Mesodermal cell (in vitro differentiated cells): Measurements from ENCODE around the gene EEF2K.

Experiments
- H3K27ac ChIP-seq: 2 replicates; pipeline ENCODE4 v1.7.0; 2013; ENCODE audit warnings: mild to moderate bottlenecking, low read depth, low read length, moderate library complexity; ENCODE audit not compliant: severe bottlenecking
- H3K36me3 ChIP-seq: 2 replicates; pipeline ENCODE4 v1.7.1; 2013; ENCODE audit warnings: mild to moderate bottlenecking, low read length, moderate library complexity; ENCODE audit not compliant: control insufficient read depth, insufficient read depth
- H3K4me1 ChIP-seq: one replicate; pipeline ENCODE4 v1.7.1; 2013; ENCODE audit warnings: mild to moderate bottlenecking, low read length; ENCODE audit not compliant: insufficient read depth, control insufficient read depth, poor library complexity, severe bottlenecking
- H3K4me3 ChIP-seq: 2 replicates; pipeline ENCODE4 v1.7.0; 2013; ENCODE audit warnings: low read length, control low read depth, mild to moderate bottlenecking; ENCODE audit not compliant: insufficient read depth, poor library complexity, severe bottlenecking; ENCODE audit errors: extremely low read depth
- H3K9me3 ChIP-seq: 2 replicates; pipeline ENCODE4 v1.7.1; 2013; ENCODE audit warnings: mild to moderate bottlenecking, low read length, moderate library complexity; ENCODE audit not compliant: control insufficient read depth
- WGBS, 2 experiments: methylation state at CpG; one replicate each; pipeline ENCODE4 v1.1.5; 2013; ENCODE audit warnings: missing lambda C conversion rate in 2 of 2; ENCODE audit not compliant: insufficient coverage in 2 of 2; 5-methylcytosine and 5-hydroxymethylcytosine counted together

The EEF2K gene

DNA sequence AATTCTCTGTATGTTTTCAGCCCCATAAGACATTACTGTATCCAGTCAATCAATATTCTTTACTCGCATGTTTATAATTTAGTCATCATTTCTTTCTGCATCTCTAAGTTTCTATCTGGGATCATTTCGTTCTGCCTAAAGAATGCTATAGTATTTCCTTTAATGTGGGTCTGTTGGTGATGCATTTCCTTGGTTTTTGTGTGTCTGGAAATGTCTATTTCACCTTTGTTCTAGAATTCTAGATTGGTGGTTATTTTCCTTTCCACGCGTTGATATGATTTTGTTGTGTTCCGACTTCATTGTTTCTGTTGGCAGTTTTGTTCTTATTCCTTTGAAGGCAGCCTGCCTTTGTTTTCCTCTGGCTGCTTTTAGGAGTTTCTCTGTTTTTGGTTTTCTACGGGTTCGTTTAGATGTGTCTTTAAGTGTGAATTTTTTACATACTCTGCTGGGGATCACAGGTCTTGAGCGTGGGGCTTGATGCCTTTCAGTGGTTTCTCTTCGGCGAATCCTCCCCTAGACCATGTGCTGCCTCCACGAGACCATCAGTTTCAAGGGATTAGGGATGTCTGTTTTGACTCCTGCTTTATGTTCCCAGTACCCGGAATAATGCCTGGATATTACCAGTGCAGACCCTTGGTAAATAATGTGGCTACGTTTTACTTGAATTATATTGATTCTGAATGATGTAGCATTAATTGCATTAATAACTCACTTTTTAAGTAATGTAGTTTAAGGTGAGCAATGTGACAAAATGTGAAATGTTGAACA is 114.7 kb downstream of the EEF2K start:
- H3K9me3 ChIP-seq: no peaks in the 10 kb centered on the region

DNA sequence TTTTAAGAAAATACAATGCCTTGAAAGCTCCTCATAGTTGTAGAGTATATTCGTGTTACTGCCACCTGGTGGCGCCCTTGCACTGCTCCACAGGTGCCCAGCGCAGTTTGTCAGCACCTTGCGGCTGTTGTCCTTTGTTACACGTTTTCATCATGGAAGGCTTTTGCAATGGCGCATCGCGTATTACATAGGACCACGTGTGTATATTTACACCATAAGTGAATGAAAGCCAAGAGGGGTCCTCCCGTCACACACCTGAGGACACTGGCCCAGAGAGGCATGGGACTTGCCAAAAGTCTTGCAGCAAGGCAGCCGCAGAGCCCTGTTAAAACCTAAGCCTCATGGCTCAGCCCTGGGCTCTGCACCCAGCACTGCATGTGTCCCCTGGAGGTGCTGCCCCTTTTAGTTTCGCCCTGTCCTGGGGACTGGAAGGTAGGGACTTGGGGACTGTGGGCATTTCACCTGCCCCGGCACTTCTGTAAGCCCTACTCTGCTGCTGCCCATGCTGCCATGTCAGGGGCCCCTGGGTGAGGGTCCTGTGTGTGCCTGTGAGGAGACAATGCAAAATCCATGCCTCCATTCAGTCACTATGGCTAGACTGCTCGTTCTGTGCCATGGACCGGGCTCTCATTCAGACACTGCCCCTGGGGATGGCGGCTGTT is 115.4 kb downstream of the EEF2K start:
- Histone ChIP-seq H3K27ac (no peak overlapping the region), H3K36me3 (peaks cover 68% of the 10 kb centered on the region), H3K9me3 (no peaks in the 10 kb centered on the region), H3K4me3 (no peak overlapping the region), H3K4me1 (no peaks in the 10 kb centered on the region)
- 62 to 65% methylated on average over 16 of the region's 16 CpGs for WGBS, 2 experiments

More for the DNA sequence above, 114.7 kb downstream of the EEF2K start:
- Histone ChIP-seq H3K4me1 (no peaks in the 10 kb centered on the region), H3K27ac (peak overlapping the region; percentile 37), H3K4me3 (no peak overlapping the region), H3K36me3 (peaks cover 70% of the 10 kb centered on the region)
- WGBS, 2 experiments: 83 to 85% methylated on average over 7 to 8 of the region's 13 CpGs

DNA sequence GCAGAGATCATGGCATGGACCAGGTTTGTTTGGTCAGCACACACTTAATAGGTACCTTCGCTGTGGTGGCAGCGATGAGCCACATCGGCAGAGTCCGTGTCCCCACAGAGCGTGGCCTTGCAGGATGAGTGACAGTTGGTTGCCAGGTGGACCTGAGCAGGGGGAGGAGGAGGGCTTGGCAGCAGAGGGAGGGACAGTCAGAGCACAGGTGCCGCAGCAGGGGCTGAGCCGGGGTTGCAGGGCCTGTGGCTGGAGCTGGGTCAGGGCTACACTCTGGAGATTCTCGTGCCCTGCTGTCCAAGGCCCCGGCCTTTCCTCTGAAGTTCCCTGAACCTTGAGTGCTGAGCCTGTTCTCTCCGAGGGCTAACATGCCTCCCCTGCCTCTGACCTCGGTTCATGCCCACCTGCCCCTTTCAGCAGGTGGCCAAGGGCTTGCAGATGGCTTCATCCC is 116.0 kb downstream of the EEF2K start:
- 96 to 97% methylated on average over 11 of the region's 11 CpGs for WGBS, 2 experiments
- H3K36me3 ChIP-seq: peaks cover 69% of the 10 kb centered on the region
- H3K27ac ChIP-seq: no peak overlapping the region
- H3K4me1 ChIP-seq: no peaks in the 10 kb centered on the region
- no peaks in the 10 kb centered on the region for H3K9me3 ChIP-seq
- H3K4me3 ChIP-seq: no peak overlapping the region

DNA sequence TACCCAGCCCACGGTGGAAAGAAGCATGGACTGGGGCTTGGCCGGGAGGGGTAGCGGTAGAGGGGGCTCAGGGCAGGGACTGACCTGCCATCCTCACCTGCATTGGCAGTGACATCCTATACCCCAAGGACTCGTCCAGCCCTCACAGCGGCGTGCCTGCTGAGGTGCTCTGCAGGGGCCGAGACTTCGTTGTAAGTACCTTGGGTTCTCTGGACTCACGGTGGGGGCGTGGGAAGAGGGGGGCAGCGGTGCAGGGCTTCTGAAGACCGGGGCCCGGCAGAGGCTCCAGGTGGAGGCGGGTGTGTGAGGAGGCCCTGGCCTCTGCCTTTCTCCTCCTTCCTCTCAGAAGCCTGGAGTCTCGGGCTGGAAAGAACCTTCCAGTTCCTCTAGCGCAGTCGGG is 116.7 kb downstream of the EEF2K start:
- no peak overlapping the region for H3K27ac ChIP-seq
- peaks cover 69% of the 10 kb centered on the region for H3K36me3 ChIP-seq
- no peaks in the 10 kb centered on the region for H3K4me1 ChIP-seq
- H3K4me3 ChIP-seq: no peak overlapping the region
- 95 to 99% methylated on average over 14 to 16 of the region's 17 CpGs for WGBS, 2 experiments
- H3K9me3 ChIP-seq: no peaks in the 10 kb centered on the region

DNA sequence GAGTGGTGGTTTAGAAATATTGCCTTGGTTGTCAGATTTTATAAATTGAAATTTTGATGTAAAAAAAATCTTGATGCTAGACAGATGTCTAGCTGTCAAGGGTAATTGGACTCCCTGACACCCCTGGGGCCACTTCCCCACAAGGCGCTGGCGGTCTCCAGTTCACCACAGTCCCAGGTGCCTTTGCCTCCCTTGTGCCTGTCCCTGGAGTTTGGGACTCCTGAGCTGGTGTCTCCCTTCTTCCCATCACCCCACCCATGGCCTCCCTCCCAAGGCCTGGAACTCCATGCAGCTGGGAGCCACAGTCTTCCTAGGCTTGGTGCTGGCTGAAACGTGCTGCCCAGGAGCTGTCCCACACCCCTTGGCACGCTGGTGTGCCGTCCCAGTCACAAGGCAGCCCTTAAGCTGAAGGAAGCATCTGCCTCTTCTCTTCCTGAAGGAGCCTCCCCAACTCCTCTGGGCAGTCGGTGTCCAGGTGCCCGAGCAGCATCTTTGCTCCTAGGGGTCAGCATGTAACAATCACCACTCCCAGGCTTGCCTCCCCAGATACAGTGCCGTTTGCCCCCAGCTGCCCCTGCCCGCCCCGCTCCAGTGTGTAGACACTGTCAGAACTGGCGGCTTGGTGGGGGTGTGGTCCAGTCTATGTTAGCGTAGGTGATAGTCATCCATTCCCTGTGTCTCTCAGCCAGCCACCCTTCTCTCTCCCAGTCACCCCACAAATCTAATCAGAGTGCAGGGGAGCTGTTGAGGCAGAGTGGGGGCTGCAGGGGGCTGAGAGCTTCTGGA is 117.3 kb downstream of the EEF2K start:
- Histone ChIP-seq H3K27ac (no peak overlapping the region), H3K9me3 (no peaks in the 10 kb centered on the region), H3K4me1 (no peaks in the 10 kb centered on the region), H3K4me3 (no peak overlapping the region), H3K36me3 (peaks cover 71% of the 10 kb centered on the region)
- 91 to 96% methylated on average over 7 of the region's 12 CpGs for WGBS, 2 experiments

DNA sequence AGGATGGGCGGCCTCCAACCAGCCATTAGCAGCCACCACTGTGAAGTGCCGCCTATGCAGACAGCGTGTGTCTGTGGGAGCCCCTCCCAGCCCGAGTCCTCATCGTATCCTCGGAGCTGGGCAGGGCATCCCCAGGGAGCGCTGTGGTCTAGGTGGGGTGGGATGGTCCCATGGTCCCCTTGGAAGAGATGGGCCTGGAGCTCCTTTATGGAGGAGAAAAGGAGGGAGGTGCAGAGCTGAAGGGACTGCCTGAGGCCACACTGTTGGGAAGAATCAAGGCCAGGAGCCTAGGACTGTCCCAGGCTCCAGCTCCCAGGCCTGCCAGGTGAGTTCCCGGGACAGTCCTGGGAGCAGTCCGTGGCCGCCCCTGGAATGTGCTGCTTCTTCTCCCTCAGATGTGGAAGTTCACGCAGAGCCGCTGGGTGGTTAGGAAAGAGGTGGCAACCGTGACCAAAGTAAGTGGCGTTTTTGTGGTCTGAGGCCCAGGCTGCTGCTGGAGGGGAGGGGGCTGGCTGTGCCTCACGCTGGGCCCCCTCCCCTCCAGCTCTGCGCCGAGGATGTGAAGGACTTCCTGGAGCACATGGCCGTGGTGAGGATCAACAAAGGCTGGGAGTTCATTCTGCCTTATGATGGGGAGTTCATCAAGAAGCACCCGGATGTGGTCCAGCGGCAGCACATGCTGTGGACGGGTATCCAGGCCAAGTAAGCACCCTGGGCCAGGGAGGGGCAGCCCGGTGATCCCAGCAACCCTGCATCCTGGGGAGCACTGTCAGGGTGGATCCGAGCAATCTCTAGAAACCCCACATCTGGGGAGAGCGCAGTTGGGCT is 118.1 kb downstream of the EEF2K start:
- no peak overlapping the region for H3K27ac ChIP-seq
- 96 to 97% methylated on average over 16 to 17 of the region's 24 CpGs for WGBS, 2 experiments
- no peaks in the 10 kb centered on the region for H3K4me1 ChIP-seq
- no peaks in the 10 kb centered on the region for H3K9me3 ChIP-seq
- H3K4me3 ChIP-seq: no peak overlapping the region
- peaks cover 79% of the 10 kb centered on the region for H3K36me3 ChIP-seq

DNA sequence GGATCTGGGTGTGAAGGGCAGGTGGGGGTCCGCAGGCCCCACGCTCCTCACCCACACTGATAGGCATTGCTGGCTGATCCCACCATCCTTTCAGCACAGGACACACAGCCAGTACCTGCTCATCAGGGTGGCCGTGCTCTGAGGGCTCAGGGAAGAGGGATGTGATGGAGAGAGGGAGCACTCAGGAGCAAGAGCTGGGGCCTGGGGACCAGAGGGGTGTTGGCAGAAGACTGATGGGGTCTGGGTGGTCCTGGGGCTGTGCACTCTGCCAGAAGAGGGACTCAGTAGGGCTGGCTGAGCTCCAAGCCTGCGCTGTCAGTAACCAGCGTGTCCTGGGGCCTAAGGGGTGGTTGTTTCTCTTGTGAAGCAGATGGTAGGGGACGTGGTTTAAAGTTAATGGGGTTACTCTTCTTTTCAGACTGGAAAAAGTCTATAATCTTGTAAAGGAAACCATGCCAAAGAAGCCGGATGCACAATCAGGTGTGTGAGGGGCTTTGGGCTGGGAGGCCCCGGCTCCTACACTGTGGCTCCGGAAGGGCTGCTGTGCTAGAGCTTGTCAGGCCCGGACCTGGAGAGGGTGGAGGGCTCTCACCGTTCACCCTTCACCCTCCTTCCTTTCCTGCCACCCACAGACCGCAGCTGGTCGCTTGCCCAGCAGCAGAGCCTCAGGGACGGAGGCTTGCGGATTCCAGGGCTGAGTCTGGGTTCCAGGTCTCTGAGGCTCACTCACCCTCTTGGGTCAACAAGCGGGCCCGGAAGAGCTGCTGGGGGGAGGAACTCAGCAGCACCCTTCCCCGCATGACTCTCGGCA is 118.9 kb downstream of the EEF2K start:
- H3K4me1 ChIP-seq: no peaks in the 10 kb centered on the region
- H3K27ac ChIP-seq: no peak overlapping the region
- peaks cover 84% of the 10 kb centered on the region for H3K36me3 ChIP-seq
- WGBS, 2 experiments: 94 to 97% methylated on average over 14 to 15 of the region's 19 CpGs
- no peak overlapping the region for H3K4me3 ChIP-seq
- H3K9me3 ChIP-seq: no peaks in the 10 kb centered on the region

DNA sequence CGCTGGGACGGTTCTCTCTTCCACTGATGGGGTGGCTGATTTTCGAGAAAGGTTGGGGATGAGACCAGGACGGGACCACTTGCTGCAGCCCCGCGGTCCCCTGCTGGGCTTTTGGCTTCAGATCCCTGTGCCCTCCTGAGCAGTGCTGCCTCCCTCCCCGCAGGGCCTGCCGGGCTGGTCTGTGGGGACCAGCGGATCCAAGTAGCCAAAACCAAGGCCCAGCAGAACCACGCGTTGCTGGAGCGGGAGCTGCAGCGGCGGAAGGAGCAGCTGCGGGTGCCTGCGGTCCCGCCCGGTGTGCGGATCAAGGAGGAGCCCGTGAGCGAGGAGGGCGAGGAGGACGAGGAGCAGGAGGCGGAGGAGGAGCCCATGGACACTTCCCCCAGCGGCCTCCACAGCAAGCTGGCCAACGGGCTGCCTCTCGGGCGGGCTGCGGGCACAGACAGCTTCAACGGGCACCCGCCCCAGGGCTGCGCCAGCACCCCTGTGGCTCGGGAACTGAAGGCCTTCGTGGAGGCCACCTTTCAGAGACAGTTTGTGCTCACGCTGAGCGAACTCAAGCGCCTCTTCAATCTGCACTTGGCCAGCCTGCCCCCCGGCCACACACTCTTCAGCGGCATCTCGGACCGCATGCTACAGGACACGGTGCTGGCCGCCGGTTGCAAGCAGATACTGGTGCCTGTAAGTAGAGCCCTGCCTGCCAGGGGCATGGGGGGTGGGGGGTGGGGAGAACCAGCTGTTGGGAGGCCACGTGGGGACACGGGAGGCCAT is 119.7 kb downstream of the EEF2K start:
- Histone ChIP-seq H3K4me1 (no peaks in the 10 kb centered on the region), H3K27ac (no peak overlapping the region), H3K9me3 (no peaks in the 10 kb centered on the region), H3K36me3 (peaks cover 87% of the 10 kb centered on the region), H3K4me3 (no peak overlapping the region)
- WGBS, 2 experiments: 94 to 95% methylated on average over 31 to 40 of the region's 46 CpGs

DNA sequence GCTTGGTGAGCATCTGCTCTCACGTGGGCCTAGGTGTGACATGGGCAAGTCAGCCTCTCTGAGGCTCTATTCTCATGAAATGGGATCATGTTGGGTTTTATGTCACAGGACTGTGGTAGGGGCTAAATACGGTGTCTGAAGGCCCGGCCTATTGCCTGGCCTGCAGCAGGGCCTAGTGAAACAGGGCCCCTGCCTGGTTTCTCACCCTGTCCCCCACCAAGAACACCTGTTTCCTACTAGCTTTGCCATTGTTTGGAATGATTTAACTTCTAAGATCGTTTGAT is 120.2 kb downstream of the EEF2K start:
- Histone ChIP-seq H3K27ac (no peak overlapping the region), H3K4me1 (no peaks in the 10 kb centered on the region), H3K9me3 (no peaks in the 10 kb centered on the region), H3K36me3 (peaks cover 89% of the 10 kb centered on the region), H3K4me3 (no peak overlapping the region)
- WGBS, 2 experiments: 94% methylated on average over 3 to 4 of the region's 4 CpGs
